ENCODE results near the gene C2. TPM values are rescaled to one million over a fixed set of nuclear protein-coding genes. Genes with fewer than 3 reads are reported as not detected.

Gene C2
- total RNA-seq, 1 experiment from 2014 or later = 1.3 TPM

GRCh38 chr6:31889331-31889972 is 38.1 kb upstream of the C2 start:
- Mint-ChIP-seq H3K4me3 (no peak overlapping the region), H3K9me3 (no peaks in the 10 kb centered on the region), H3K36me3 (peaks cover 81% of the 10 kb centered on the region), H3K27ac (no peak overlapping the region), H3K4me1 (no peaks in the 10 kb centered on the region), H3K27me3 (ENCODE audit: low read depth) (no peaks in the 10 kb centered on the region)
- TF ChIP-seq AFF4 (CRISPR knock-in tag; IDR thresholded peaks at IDR 0.05; ENCODE audit: borderline replicate concordance) = no peak
- TF ChIP-seq E2F1 (CRISPR knock-in tag; IDR thresholded peaks at IDR 0.05) = no peak
- ChIA-PET POLR2A (no interaction called here), CTCF (interaction anchor here (0.6 to 1.7 kb wide), 11 partner anchors 8 to 195 kb away, joined by 3 to 7 read pairs (median 4); partner anchors contain the start of genes EHMT2, LSM2, NEU1 and SLC44A4)
- no peak for ATAC-seq
- no peak for DNase-seq (ENCODE audit: low spot score)

DNA sequence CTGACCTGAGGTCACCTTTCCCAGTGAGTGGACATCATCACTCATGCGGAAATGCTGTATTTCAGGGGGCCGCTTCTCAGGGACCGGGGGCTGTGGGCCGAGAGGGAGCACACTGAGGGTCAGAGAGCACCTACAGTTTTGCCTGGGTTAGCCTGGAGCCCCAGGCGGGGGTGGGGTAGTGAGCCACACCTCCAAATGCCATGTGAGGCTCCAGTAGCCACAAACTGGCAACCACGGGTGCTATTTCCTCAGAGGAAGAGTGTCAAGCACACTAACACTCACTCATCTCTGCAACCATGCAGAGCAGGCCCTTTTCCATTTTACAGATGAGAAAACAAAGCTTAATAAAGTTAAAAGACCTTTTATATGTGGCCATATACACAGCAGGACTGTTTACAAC is 34.7 kb upstream of the C2 start:
- Mint-ChIP-seq H3K36me3 (peaks cover 67% of the 10 kb centered on the region), H3K9me3 (no peaks in the 10 kb centered on the region), H3K4me1 (peaks cover 5% of the 10 kb centered on the region), H3K27ac (no peak overlapping the region), H3K4me3 (no peak overlapping the region), H3K27me3 (ENCODE audit: low read depth) (no peaks in the 10 kb centered on the region)
- ChIA-PET POLR2A (interaction anchor here (0.5 kb wide), 1 partner anchor 48 kb away, joined by 5 read pairs; no protein-coding TSS in a partner anchor), CTCF (no interaction called here)
- no peak for DNase-seq (ENCODE audit: low spot score)
- ATAC-seq = no peak
- TF ChIP-seq NFYB (CRISPR knock-in tag; conservative IDR thresholded peaks at IDR 0.05; ENCODE audit: low read depth) (no peak), JAZF1 (CRISPR knock-in tag; IDR thresholded peaks at IDR 0.05) (no peak), PRRX2 (CRISPR knock-in tag; IDR thresholded peaks at IDR 0.05) (no peak), KAT7 (CRISPR knock-in tag; IDR thresholded peaks at IDR 0.05; ENCODE audit: borderline replicate concordance) (no peak), CREB1 (CRISPR knock-in tag; IDR thresholded peaks at IDR 0.05) (no peak), CREM (CRISPR knock-in tag; IDR thresholded peaks at IDR 0.05) (no peak), ZNF219 (CRISPR knock-in tag; IDR thresholded peaks at IDR 0.05; ENCODE audit: borderline replicate concordance) (no peak), TCF7 (CRISPR knock-in tag; IDR thresholded peaks at IDR 0.05; ENCODE audit: low read depth) (no peak)
- TF ChIP-seq, protein P1, sequence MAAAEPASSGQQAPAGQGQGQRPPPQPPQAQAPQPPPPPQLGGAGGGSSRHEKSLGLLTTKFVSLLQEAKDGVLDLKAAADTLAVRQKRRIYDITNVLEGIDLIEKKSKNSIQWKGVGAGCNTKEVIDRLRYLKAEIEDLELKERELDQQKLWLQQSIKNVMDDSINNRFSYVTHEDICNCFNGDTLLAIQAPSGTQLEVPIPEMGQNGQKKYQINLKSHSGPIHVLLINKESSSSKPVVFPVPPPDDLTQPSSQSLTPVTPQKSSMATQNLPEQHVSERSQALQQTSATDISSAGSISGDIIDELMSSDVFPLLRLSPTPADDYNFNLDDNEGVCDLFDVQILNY (CRISPR knock-in tag; IDR thresholded peaks at IDR 0.05) = no peak
- TF ChIP-seq, protein P2, sequence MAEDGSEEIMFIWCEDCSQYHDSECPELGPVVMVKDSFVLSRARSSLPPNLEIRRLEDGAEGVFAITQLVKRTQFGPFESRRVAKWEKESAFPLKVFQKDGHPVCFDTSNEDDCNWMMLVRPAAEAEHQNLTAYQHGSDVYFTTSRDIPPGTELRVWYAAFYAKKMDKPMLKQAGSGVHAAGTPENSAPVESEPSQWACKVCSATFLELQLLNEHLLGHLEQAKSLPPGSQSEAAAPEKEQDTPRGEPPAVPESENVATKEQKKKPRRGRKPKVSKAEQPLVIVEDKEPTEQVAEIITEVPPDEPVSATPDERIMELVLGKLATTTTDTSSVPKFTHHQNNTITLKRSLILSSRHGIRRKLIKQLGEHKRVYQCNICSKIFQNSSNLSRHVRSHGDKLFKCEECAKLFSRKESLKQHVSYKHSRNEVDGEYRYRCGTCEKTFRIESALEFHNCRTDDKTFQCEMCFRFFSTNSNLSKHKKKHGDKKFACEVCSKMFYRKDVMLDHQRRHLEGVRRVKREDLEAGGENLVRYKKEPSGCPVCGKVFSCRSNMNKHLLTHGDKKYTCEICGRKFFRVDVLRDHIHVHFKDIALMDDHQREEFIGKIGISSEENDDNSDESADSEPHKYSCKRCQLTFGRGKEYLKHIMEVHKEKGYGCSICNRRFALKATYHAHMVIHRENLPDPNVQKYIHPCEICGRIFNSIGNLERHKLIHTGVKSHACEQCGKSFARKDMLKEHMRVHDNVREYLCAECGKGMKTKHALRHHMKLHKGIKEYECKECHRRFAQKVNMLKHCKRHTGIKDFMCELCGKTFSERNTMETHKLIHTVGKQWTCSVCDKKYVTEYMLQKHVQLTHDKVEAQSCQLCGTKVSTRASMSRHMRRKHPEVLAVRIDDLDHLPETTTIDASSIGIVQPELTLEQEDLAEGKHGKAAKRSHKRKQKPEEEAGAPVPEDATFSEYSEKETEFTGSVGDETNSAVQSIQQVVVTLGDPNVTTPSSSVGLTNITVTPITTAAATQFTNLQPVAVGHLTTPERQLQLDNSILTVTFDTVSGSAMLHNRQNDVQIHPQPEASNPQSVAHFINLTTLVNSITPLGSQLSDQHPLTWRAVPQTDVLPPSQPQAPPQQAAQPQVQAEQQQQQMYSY (CRISPR knock-in tag; IDR thresholded peaks at IDR 0.05) = no peak
